Prostate gland (tissue), 2 donors: ENCODE results near the gene CRABP2. TPM values are rescaled to one million over a fixed set of nuclear protein-coding genes. Genes with fewer than 3 reads are reported as not detected.

Experiments used
- DNase-seq: peaks from one replicate; pipeline ENCODE4 v3.0.0-alpha.2; 2019; ENCODE audit warnings: low spot score
- H3K27ac ChIP-seq, 2 donors: fragments of 200-600 bp; sonication (generic); 2 replicates each; pipeline ENCODE4 v1.5.1; 2017 to 2019
- H3K27me3 ChIP-seq: fragments of 200-600 bp; sonication (generic); replicated peaks from 2 replicates; pipeline ENCODE4 v1.5.1; 2019; ENCODE audit not compliant: insufficient read depth
- H3K36me3 ChIP-seq, 2 donors: fragments of 200-600 bp; sonication (generic); 1 replicate in 1 of 2; 2 replicates in 1 of 2; pipeline versions ENCODE4 v1.5.1 to v1.8.1; 2017 to 2019
- H3K4me1 ChIP-seq: fragments of 200-600 bp; sonication (generic); replicated peaks from 2 replicates; pipeline ENCODE4 v1.5.1; 2019
- H3K4me3 ChIP-seq, 2 donors: fragments of 200-600 bp; sonication (generic); 2 replicates each; pipeline ENCODE4 v1.5.1; 2017 to 2019
- H3K9me3 ChIP-seq: fragments of 200-600 bp; sonication (generic); 2 replicates; pipeline ENCODE4 v1.5.1; 2017
- CTCF ChIP-seq, 4 experiments: fragments of 200-600 bp in 2 of 4; fragments of 450-650 bp in 2 of 4; sonication (generic) in 2 of 4; IDR thresholded peaks; 1 replicate in 3 of 4; 2 replicates in 1 of 4; pipeline ENCODE4 v1.5.1; 2016 to 2019; ENCODE audit warnings: antibody characterized with exemption in 4 of 4, mild to moderate bottlenecking in 2 of 4, moderate library complexity in 2 of 4
- POLR2A ChIP-seq: fragments of 450-650 bp; IDR thresholded peaks from one replicate; pipeline ENCODE4 v1.6.1; 2016; ENCODE audit warnings: antibody characterized with exemption, mild to moderate bottlenecking
- POLR2AphosphoS5 ChIP-seq: sonication (generic); formaldehyde crosslinking; IDR thresholded peaks from one replicate; pipeline ENCODE4 v1.6.1; 2017; ENCODE audit warnings: antibody characterized with exemption
- WGBS: methylation state at CpG from one replicate; pipeline ENCODE4 v1.1.5; 2018; 5-methylcytosine and 5-hydroxymethylcytosine counted together
- intact Hi-C: fragments of 100-400 bp; cut with DNase I; formaldehyde crosslinking; loops from one replicate; pipeline ENCODE4 v1.14.2; 2022
- total RNA-seq, 2 donors: library from RNA; depleted of rRNA; stranded (reverse); fragments of >200 nt; gene quantifications; one replicate each; pipeline ENCODE4 v1.1.0, GENCODE V29; 2016

The CRABP2 gene
- total RNA-seq, 2 donors from 2014 or later = 27.3 to 30.8 TPM

GRCh38 chr1:156664767-156665411, 40.5 kb downstream of the CRABP2 start:
- Histone ChIP-seq H3K27ac (peak overlapping the region; percentile 41 to 52), H3K9me3 (no peaks in the 10 kb centered on the region), H3K27me3 (no peaks in the 10 kb centered on the region), H3K36me3 (no peaks in the 10 kb centered on the region), H3K4me3 (no peak overlapping the region), H3K4me1 (no peaks in the 10 kb centered on the region)
- WGBS = 32% methylated on average over 12 of the region's 16 CpGs
- no peak for DNase-seq
- intact Hi-C loops = no loop called here
- TF ChIP-seq POLR2A = no peak
- TF ChIP-seq CTCF (IDR thresholded peaks at IDR 0.05) = no peak
- no peak for TF ChIP-seq POLR2AphosphoS5

- H3K4me3 ChIP-seq = no peak overlapping the region
- no peaks in the 10 kb centered on the region for H3K36me3 ChIP-seq
- no peak for TF ChIP-seq POLR2AphosphoS5
- H3K4me1 ChIP-seq = no peaks in the 10 kb centered on the region
- DNase-seq = no peak
- peak overlapping the region; percentile 41 to 52 for H3K27ac ChIP-seq
- H3K9me3 ChIP-seq = no peaks in the 10 kb centered on the region
- intact Hi-C loops = no loop called here
- no peaks in the 10 kb centered on the region for H3K27me3 ChIP-seq
- WGBS = 60% methylated on average over 5 of the region's 5 CpGs
These were observed 41.2 kb downstream of the CRABP2 start for GRCh38 chr1:156664046-156664766.

- no peak for DNase-seq
- intact Hi-C loops = no loop called here
- no peak overlapping the region for H3K4me3 ChIP-seq
- H3K4me1 ChIP-seq = no peaks in the 10 kb centered on the region
- H3K9me3 ChIP-seq = no peaks in the 10 kb centered on the region
- WGBS = 58% methylated on average over 5 of the region's 5 CpGs
- H3K27ac ChIP-seq = peak overlapping the region in 1 of 2 donors; percentile 41
- H3K36me3 ChIP-seq = no peaks in the 10 kb centered on the region
- TF ChIP-seq CTCF (IDR thresholded peaks at IDR 0.05) = no peak
- TF ChIP-seq POLR2A = no peak
- no peak for TF ChIP-seq POLR2AphosphoS5
- H3K27me3 ChIP-seq = no peaks in the 10 kb centered on the region
These were observed 42.2 kb downstream of the CRABP2 start for GRCh38 chr1:156663178-156663577.

- TF ChIP-seq POLR2A (no peak), CTCF (IDR thresholded peaks at IDR 0.05) (no peak), POLR2AphosphoS5 (no peak)
- Histone ChIP-seq H3K27ac (no peak overlapping the region), H3K27me3 (no peaks in the 10 kb centered on the region), H3K4me3 (no peak overlapping the region), H3K9me3 (no peaks in the 10 kb centered on the region), H3K4me1 (no peaks in the 10 kb centered on the region), H3K36me3 (no peaks in the 10 kb centered on the region)
- DNase-seq = no peak
- WGBS = 88% methylated on average over 5 of the region's 5 CpGs
- intact Hi-C loops = no loop called here
These were observed 42.7 kb downstream of the CRABP2 start for GRCh38 chr1:156662800-156663055.

- peaks cover 2% of the 10 kb centered on the region for H3K4me1 ChIP-seq
- DNase-seq = no peak
- 59% methylated on average over 12 of the region's 12 CpGs for WGBS
- H3K27me3 ChIP-seq = no peaks in the 10 kb centered on the region
- H3K9me3 ChIP-seq = no peaks in the 10 kb centered on the region
- intact Hi-C loops = no loop called here
- TF ChIP-seq CTCF (IDR thresholded peaks at IDR 0.05) = no peak
- no peak overlapping the region for H3K4me3 ChIP-seq
- H3K27ac ChIP-seq = peak overlapping the region; percentile 53 to 57
- H3K36me3 ChIP-seq = no peaks in the 10 kb centered on the region
These were observed 43.2 kb downstream of the CRABP2 start for GRCh38 chr1:156662005-156662799.
